ENCODE results near the gene SPAG6.

DNA sequence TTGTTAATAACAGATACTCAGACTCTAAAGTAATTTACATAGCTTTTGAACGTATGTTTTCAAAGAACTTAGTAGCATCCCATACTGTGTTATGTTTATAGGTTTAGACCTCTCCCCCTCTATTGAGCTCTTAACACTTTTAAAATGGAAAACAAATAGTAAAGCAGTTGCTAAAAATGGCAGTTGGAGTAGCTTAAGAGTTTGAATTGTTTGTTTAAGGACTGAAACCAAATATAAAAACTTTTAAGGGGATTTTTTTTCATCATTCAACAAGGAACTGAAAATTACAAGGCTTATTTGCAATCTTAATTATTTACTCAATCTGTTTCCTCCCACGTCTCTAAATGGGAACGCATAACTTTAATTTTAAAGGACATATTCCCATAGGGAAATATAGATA is 1.6 kb upstream of the SPAG6 start:
- no peak for TF ChIP-seq FOXA2 (IDR thresholded peaks at IDR 0.05)
- TF ChIP-seq, protein P1, sequence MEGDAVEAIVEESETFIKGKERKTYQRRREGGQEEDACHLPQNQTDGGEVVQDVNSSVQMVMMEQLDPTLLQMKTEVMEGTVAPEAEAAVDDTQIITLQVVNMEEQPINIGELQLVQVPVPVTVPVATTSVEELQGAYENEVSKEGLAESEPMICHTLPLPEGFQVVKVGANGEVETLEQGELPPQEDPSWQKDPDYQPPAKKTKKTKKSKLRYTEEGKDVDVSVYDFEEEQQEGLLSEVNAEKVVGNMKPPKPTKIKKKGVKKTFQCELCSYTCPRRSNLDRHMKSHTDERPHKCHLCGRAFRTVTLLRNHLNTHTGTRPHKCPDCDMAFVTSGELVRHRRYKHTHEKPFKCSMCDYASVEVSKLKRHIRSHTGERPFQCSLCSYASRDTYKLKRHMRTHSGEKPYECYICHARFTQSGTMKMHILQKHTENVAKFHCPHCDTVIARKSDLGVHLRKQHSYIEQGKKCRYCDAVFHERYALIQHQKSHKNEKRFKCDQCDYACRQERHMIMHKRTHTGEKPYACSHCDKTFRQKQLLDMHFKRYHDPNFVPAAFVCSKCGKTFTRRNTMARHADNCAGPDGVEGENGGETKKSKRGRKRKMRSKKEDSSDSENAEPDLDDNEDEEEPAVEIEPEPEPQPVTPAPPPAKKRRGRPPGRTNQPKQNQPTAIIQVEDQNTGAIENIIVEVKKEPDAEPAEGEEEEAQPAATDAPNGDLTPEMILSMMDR (IDR thresholded peaks at IDR 0.05; ENCODE audit: low read depth, low read length, missing input control): no peak
- no peak for TF ChIP-seq EGR1 (IDR thresholded peaks at IDR 0.05; ENCODE audit: low read depth in 2 of 2)
- TF ChIP-seq RXRA (IDR thresholded peaks at IDR 0.05): no peak
- TF ChIP-seq FOXA1 (IDR thresholded peaks at IDR 0.05): no peak
- TF ChIP-seq TAF1 (conservative IDR thresholded peaks at IDR 0.05): no peak
- no peak for TF ChIP-seq GABPA (IDR thresholded peaks at IDR 0.05 in 1 of 2, conservative IDR thresholded peaks at IDR 0.05 in 1 of 2)
- no peak for TF ChIP-seq SP1 (IDR thresholded peaks at IDR 0.05)
- TF ChIP-seq, protein P2, sequence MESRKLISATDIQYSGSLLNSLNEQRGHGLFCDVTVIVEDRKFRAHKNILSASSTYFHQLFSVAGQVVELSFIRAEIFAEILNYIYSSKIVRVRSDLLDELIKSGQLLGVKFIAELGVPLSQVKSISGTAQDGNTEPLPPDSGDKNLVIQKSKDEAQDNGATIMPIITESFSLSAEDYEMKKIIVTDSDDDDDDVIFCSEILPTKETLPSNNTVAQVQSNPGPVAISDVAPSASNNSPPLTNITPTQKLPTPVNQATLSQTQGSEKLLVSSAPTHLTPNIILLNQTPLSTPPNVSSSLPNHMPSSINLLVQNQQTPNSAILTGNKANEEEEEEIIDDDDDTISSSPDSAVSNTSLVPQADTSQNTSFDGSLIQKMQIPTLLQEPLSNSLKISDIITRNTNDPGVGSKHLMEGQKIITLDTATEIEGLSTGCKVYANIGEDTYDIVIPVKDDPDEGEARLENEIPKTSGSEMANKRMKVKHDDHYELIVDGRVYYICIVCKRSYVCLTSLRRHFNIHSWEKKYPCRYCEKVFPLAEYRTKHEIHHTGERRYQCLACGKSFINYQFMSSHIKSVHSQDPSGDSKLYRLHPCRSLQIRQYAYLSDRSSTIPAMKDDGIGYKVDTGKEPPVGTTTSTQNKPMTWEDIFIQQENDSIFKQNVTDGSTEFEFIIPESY (IDR thresholded peaks at IDR 0.05): no peak
- TF ChIP-seq, protein P3, sequence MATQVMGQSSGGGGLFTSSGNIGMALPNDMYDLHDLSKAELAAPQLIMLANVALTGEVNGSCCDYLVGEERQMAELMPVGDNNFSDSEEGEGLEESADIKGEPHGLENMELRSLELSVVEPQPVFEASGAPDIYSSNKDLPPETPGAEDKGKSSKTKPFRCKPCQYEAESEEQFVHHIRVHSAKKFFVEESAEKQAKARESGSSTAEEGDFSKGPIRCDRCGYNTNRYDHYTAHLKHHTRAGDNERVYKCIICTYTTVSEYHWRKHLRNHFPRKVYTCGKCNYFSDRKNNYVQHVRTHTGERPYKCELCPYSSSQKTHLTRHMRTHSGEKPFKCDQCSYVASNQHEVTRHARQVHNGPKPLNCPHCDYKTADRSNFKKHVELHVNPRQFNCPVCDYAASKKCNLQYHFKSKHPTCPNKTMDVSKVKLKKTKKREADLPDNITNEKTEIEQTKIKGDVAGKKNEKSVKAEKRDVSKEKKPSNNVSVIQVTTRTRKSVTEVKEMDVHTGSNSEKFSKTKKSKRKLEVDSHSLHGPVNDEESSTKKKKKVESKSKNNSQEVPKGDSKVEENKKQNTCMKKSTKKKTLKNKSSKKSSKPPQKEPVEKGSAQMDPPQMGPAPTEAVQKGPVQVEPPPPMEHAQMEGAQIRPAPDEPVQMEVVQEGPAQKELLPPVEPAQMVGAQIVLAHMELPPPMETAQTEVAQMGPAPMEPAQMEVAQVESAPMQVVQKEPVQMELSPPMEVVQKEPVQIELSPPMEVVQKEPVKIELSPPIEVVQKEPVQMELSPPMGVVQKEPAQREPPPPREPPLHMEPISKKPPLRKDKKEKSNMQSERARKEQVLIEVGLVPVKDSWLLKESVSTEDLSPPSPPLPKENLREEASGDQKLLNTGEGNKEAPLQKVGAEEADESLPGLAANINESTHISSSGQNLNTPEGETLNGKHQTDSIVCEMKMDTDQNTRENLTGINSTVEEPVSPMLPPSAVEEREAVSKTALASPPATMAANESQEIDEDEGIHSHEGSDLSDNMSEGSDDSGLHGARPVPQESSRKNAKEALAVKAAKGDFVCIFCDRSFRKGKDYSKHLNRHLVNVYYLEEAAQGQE (IDR thresholded peaks at IDR 0.05): no peak

Data from liver (tissue), 3 donors.